Neural progenitor cell (in vitro differentiated cells): ENCODE measurements around the gene DOCK3. TPM values are rescaled to one million over a fixed set of nuclear protein-coding genes. Genes with fewer than 3 reads are reported as not detected.

Experiments
- DNase-seq: peaks from one replicate; pipeline ENCODE4 v3.0.0-alpha.2; 2016; ENCODE audit warnings: low spot score
- H2AFZ ChIP-seq: fragments of 200-600 bp; sonication (generic); replicated peaks from 2 replicates; pipeline ENCODE4 v1.6.1; 2016; ENCODE audit warnings: antibody characterized with exemption
- H3F3A ChIP-seq: fragments of 200-600 bp; sonication (generic); 2 replicates; pipeline ENCODE4 v1.6.1; 2016; ENCODE audit warnings: antibody characterized with exemption, low read depth
- H3K27ac ChIP-seq: fragments of 200-600 bp; sonication (generic); 2 replicates; pipeline ENCODE4 v1.5.1; 2016; ENCODE audit warnings: mild to moderate bottlenecking
- H3K27me3 ChIP-seq: fragments of 200-600 bp; sonication (generic); 2 replicates; pipeline ENCODE4 v1.6.1; 2016; ENCODE audit warnings: mild to moderate bottlenecking, moderate library complexity
- H3K36me3 ChIP-seq: fragments of 200-600 bp; sonication (generic); 2 replicates; pipeline ENCODE4 v1.5.1; 2016
- H3K4me1 ChIP-seq: fragments of 200-600 bp; sonication (generic); 2 replicates; pipeline ENCODE4 v1.6.1; 2016; ENCODE audit warnings: mixed run types
- H3K4me2 ChIP-seq: fragments of 200-600 bp; sonication (generic); 2 replicates; pipeline ENCODE4 v1.6.1; 2016
- H3K4me3 ChIP-seq: fragments of 200-600 bp; sonication (generic); 2 replicates; pipeline ENCODE4 v1.5.1; 2016
- H3K79me2 ChIP-seq: fragments of 200-600 bp; sonication (generic); 2 replicates; pipeline ENCODE4 v1.6.1; 2016; ENCODE audit warnings: low read depth
- H3K9ac ChIP-seq: fragments of 200-600 bp; sonication (generic); 2 replicates; pipeline ENCODE4 v1.6.1; 2016
- H3K9me3 ChIP-seq: fragments of 200-600 bp; sonication (generic); 2 replicates; pipeline ENCODE4 v1.5.1; 2016; ENCODE audit warnings: low read depth
- H4K20me1 ChIP-seq: fragments of 200-600 bp; sonication (generic); 2 replicates; pipeline ENCODE4 v1.6.1; 2016; ENCODE audit warnings: low read depth
- H3K27ac Mint-ChIP-seq: 3 replicates; pipeline ENCODE4 v1.8.0; 2021; ENCODE audit warnings: mixed read lengths
- H3K27me3 Mint-ChIP-seq: 2 replicates; pipeline ENCODE4 v1.8.0; 2022; ENCODE audit warnings: low read depth, mild to moderate bottlenecking, inconsistent platforms, moderate library complexity, mixed read lengths; ENCODE audit not compliant: insufficient read depth
- H3K36me3 Mint-ChIP-seq: 3 replicates; pipeline ENCODE4 v1.8.0; 2021; ENCODE audit warnings: mixed read lengths
- H3K4me1 Mint-ChIP-seq: 3 replicates; pipeline ENCODE4 v1.8.0; 2021; ENCODE audit warnings: mixed read lengths
- H3K4me3 Mint-ChIP-seq: 3 replicates; pipeline ENCODE4 v1.8.0; 2021; ENCODE audit warnings: mild to moderate bottlenecking, moderate library complexity, mixed read lengths
- H3K9me3 Mint-ChIP-seq: 3 replicates; pipeline ENCODE4 v1.8.0; 2020; ENCODE audit warnings: mixed read lengths
- CTCF ChIP-seq: fragments of 200-600 bp; sonication (generic); IDR thresholded peaks from 2 replicates; pipeline ENCODE4 v1.5.1; 2017; ENCODE audit warnings: antibody characterized with exemption, mild to moderate bottlenecking
- EZH2 ChIP-seq: fragments of 200-600 bp; sonication (generic); IDR thresholded peaks from 2 replicates; pipeline ENCODE4 v1.6.1; 2017; ENCODE audit warnings: antibody characterized with exemption, mild to moderate bottlenecking, moderate library complexity
- EZH2phosphoT487 ChIP-seq: fragments of 200-600 bp; sonication (generic); IDR thresholded peaks from 2 replicates; pipeline ENCODE4 v1.6.1; 2017; ENCODE audit warnings: antibody characterized with exemption
- total RNA-seq: library from RNA; depleted of rRNA; stranded (reverse); fragments of >200 nt; gene quantifications from 2 replicates; pipeline ENCODE4 v1.2.3, GENCODE V29; 2015; ENCODE audit warnings: low replicate concordance

The DOCK3 gene
- total RNA-seq, 1 donor from 2014 or later, result 10.7 TPM

GRCh38 chr3:51389423-51390183 is 714.9 kb downstream of the DOCK3 start:
- H4K20me1 ChIP-seq, result peaks cover 62% of the 10 kb centered on the region
- H3K27ac ChIP-seq, result no peak overlapping the region
- peak; percentile 81 for DNase-seq
- H3F3A ChIP-seq, result peaks cover 53% of the 10 kb centered on the region
- H2AFZ ChIP-seq, result no peak overlapping the region
- peaks cover 38% of the 10 kb centered on the region for H3K4me1 ChIP-seq
- H3K36me3 Mint-ChIP-seq, result peaks cover 41% of the 10 kb centered on the region
- no peaks in the 10 kb centered on the region for H3K9me3 ChIP-seq
- H3K4me3 ChIP-seq, result no peak overlapping the region
- peaks cover 12% of the 10 kb centered on the region for H3K9me3 Mint-ChIP-seq
- TF ChIP-seq CTCF, result peak; percentile 85
- no peak for TF ChIP-seq EZH2phosphoT487
- peaks cover 65% of the 10 kb centered on the region for H3K79me2 ChIP-seq
- no peak overlapping the region for H3K27ac Mint-ChIP-seq
- H3K4me1 Mint-ChIP-seq, result peaks cover 45% of the 10 kb centered on the region
- no peaks in the 10 kb centered on the region for H3K27me3 ChIP-seq
- H3K27me3 Mint-ChIP-seq, result peaks cover 10% of the 10 kb centered on the region
- peak overlapping the region; percentile 7 for H3K4me3 Mint-ChIP-seq
- peaks cover 14% of the 10 kb centered on the region for H3K36me3 ChIP-seq
- H3K4me2 ChIP-seq, result no peak overlapping the region
- no peak overlapping the region for H3K9ac ChIP-seq

- H3K36me3 ChIP-seq, result peaks cover 14% of the 10 kb centered on the region
Measured at GRCh38 chr3:51390246-51391074, 715.7 kb downstream of the DOCK3 start.

GRCh38 chr3:51391075-51391565 is 716.4 kb downstream of the DOCK3 start, which contains the start of gene RBM15B:
Gene RBM15B, plus strand, starts transcription at chr3:51391285. Its CDS starts 115 bp downstream, at chr3:51391400.
- peak within 1 kb of the TSS; percentile 80 for H2AFZ ChIP-seq
- peak within 1 kb of the TSS; percentile 99 for H3K9ac ChIP-seq
- peaks cover 65% of the 10 kb centered on the region for H3F3A ChIP-seq
- DNase-seq, result peak; percentile 99
- peak within 1 kb of the TSS; percentile 92 for H3K27ac ChIP-seq
- peaks cover 14% of the 10 kb centered on the region for H3K36me3 ChIP-seq
- H3K4me3 ChIP-seq, result peak within 1 kb of the TSS; percentile 92
- Mint-ChIP-seq H3K36me3 (peaks cover 48% of the 10 kb centered on the region), H3K27ac (peak within 1 kb of the TSS; percentile 66), H3K4me3 (peak within 1 kb of the TSS; percentile 87), H3K27me3 (peaks cover 15% of the 10 kb centered on the region), H3K9me3 (peaks cover 14% of the 10 kb centered on the region), H3K4me1 (peaks cover 47% of the 10 kb centered on the region)
- H3K27me3 ChIP-seq, result no peaks in the 10 kb centered on the region
- H3K9me3 ChIP-seq, result no peaks in the 10 kb centered on the region
- peak within 1 kb of the TSS; percentile 96 for H3K4me2 ChIP-seq
- peaks cover 73% of the 10 kb centered on the region for H4K20me1 ChIP-seq
- TF ChIP-seq CTCF (peak; percentile 69), EZH2phosphoT487 (no peak)
- peaks cover 36% of the 10 kb centered on the region for H3K4me1 ChIP-seq
- H3K79me2 ChIP-seq, result peaks cover 71% of the 10 kb centered on the region

More at GRCh38 chr3:51390246-51391074, 715.7 kb downstream of the DOCK3 start:
- H3K4me1 Mint-ChIP-seq, result peaks cover 52% of the 10 kb centered on the region
- peak overlapping the region; percentile 29 for H3K4me3 ChIP-seq
- H3K36me3 Mint-ChIP-seq, result peaks cover 47% of the 10 kb centered on the region
- H3K27me3 ChIP-seq, result no peaks in the 10 kb centered on the region
- peak overlapping the region; percentile 83 for H3K4me3 Mint-ChIP-seq
- H3K27ac ChIP-seq, result no peak overlapping the region
- H3K9ac ChIP-seq, result no peak overlapping the region
- peak overlapping the region; percentile 50 for H3K27ac Mint-ChIP-seq
- TF ChIP-seq EZH2 (no peak), EZH2phosphoT487 (no peak), CTCF (no peak)
- peaks cover 71% of the 10 kb centered on the region for H4K20me1 ChIP-seq
- H3K9me3 Mint-ChIP-seq, result peaks cover 14% of the 10 kb centered on the region
- no peak overlapping the region for H2AFZ ChIP-seq
- no peak for DNase-seq
- peaks cover 60% of the 10 kb centered on the region for H3F3A ChIP-seq
- H3K4me1 ChIP-seq, result peaks cover 38% of the 10 kb centered on the region
- H3K79me2 ChIP-seq, result peaks cover 71% of the 10 kb centered on the region
- H3K4me2 ChIP-seq, result peak overlapping the region; percentile 66
- no peaks in the 10 kb centered on the region for H3K9me3 ChIP-seq
- H3K27me3 Mint-ChIP-seq, result peaks cover 13% of the 10 kb centered on the region
